Colonic mucosa (tissue), 4 donors: ENCODE results near the gene ATIC. TPM values are rescaled to one million over a fixed set of nuclear protein-coding genes. Genes with fewer than 3 reads are reported as not detected.
A peak's percentile ranks its signal among the peaks of the same experiment; 100 is the strongest.
"Not testable (repeated sequence)": the region's sequence is repeated elsewhere in the genome, so short reads cannot be mapped to it uniquely, and the experiment has no call there.

Experiments
- DNase-seq: peaks from one replicate; pipeline ENCODE4 v3.0.0-alpha.2; 2020
- H3K27ac ChIP-seq: fragments of 200-600 bp; one replicate; pipeline ENCODE4 v1.8.0; 2021
- H3K27me3 ChIP-seq: fragments of 200-600 bp; one replicate; pipeline ENCODE4 v1.8.0; 2021
- H3K36me3 ChIP-seq: fragments of 200-600 bp; one replicate; pipeline ENCODE4 v1.8.0; 2021
- H3K4me1 ChIP-seq: fragments of 200-600 bp; one replicate; pipeline ENCODE4 v1.8.0; 2021; ENCODE audit warnings: mild to moderate bottlenecking
- H3K4me3 ChIP-seq: fragments of 200-600 bp; one replicate; pipeline ENCODE4 v1.8.0; 2021
- H3K9ac ChIP-seq, 2 donors: one replicate each; pipeline ENCODE4 v1.7.0; 2013; ENCODE audit warnings: control low read depth in 2 of 2, low read depth in 2 of 2, low read length in 2 of 2
- H3K9me3 ChIP-seq: fragments of 200-600 bp; one replicate; pipeline ENCODE4 v1.8.0; 2021
- CTCF ChIP-seq: fragments of 200-600 bp; IDR thresholded peaks from one replicate; pipeline ENCODE4 v1.8.0; 2022; ENCODE audit warnings: antibody characterized with exemption, mild to moderate bottlenecking
- intact Hi-C: fragments of 100-400 bp; cut with DNase I; formaldehyde crosslinking; loops from one replicate; pipeline ENCODE4 v1.14.1; 2022
- total RNA-seq, 2 donors: library from RNA; stranded (reverse); fragmentation: NEBNext Ultra II Directional in 1 of 2; extraction: Animal tissue kit (Norgen Biotek cat#: 25700) in 1 of 2; gene quantifications; one replicate each; pipeline ENCODE4 v1.2.1, GENCODE V29; 2021
- donor health status: healthy.
- donor health status: DM: no; HTN: no; CAD: no.
- donor health status: DM: no; HTN: no; CAD: no.

ATIC gene
- total RNA-seq, 2 donors from 2014 or later, result 68.8 to 148 TPM

- Histone ChIP-seq H3K4me3 (no peak overlapping the region), H3K27me3 (no peaks in the 10 kb centered on the region), H3K27ac (no peak overlapping the region), H3K36me3 (no peaks in the 10 kb centered on the region), H3K9me3 (no peaks in the 10 kb centered on the region), H3K4me1 (no peaks in the 10 kb centered on the region), H3K9ac (no peak overlapping the region)
- TF ChIP-seq CTCF, result no peak
- DNase-seq, result no peak
- intact Hi-C loops, result no loop called here
Observed at GRCh38 chr2:215293879-215294278, 18.0 kb upstream of the ATIC start.

GRCh38 chr2:215299337-215299859 is 12.5 kb upstream of the ATIC start:
- Histone ChIP-seq H3K27me3 (no peaks in the 10 kb centered on the region), H3K4me1 (no peaks in the 10 kb centered on the region), H3K9me3 (no peaks in the 10 kb centered on the region), H3K9ac (no peak overlapping the region), H3K27ac (no peak overlapping the region), H3K4me3 (no peak overlapping the region), H3K36me3 (no peaks in the 10 kb centered on the region)
- no peak for TF ChIP-seq CTCF
- no peak for DNase-seq
- intact Hi-C loops, result no loop called here

GRCh38 chr2:215301994-215302393 is 9.9 kb upstream of the ATIC start:
- Histone ChIP-seq H3K4me1 (no peaks in the 10 kb centered on the region), H3K27ac (no peak overlapping the region), H3K27me3 (no peaks in the 10 kb centered on the region), H3K9me3 (no peaks in the 10 kb centered on the region), H3K4me3 (no peak overlapping the region), H3K9ac (no peak overlapping the region), H3K36me3 (no peaks in the 10 kb centered on the region)
- intact Hi-C loops, result no loop called here
- no peak for TF ChIP-seq CTCF
- DNase-seq, result no peak

GRCh38 chr2:215311259-215311624 is 617 bp upstream of the ATIC start:
- H3K27ac ChIP-seq, DNase-seq, H3K36me3 ChIP-seq, H3K27me3 ChIP-seq, H3K9me3 ChIP-seq, intact Hi-C loops, H3K4me1 ChIP-seq: not testable (repeated sequence)
- peak overlapping the region; percentile 94 for H3K4me3 ChIP-seq
- peak overlapping the region in 1 of 2 donors; percentile 26 for H3K9ac ChIP-seq

- Histone ChIP-seq H3K27ac (no peak overlapping the region), H3K9me3 (no peaks in the 10 kb centered on the region), H3K27me3 (no peaks in the 10 kb centered on the region), H3K36me3 (no peaks in the 10 kb centered on the region), H3K4me3 (no peak overlapping the region), H3K9ac (no peak overlapping the region), H3K4me1 (no peaks in the 10 kb centered on the region)
- intact Hi-C loops, result no loop called here
- DNase-seq, result no peak
- no peak for TF ChIP-seq CTCF
Observed at GRCh38 chr2:215313255-215313613, 1.4 kb downstream of the ATIC start.

GRCh38 chr2:215314896-215315295 is 3.0 kb downstream of the ATIC start:
- no peak for DNase-seq
- H3K27ac ChIP-seq, result no peak overlapping the region
- no peak for TF ChIP-seq CTCF
- no peaks in the 10 kb centered on the region for H3K27me3 ChIP-seq
- no peak overlapping the region for H3K9ac ChIP-seq
- no peaks in the 10 kb centered on the region for H3K4me1 ChIP-seq
- no peak overlapping the region for H3K4me3 ChIP-seq
- intact Hi-C loops, result no loop called here
- no peaks in the 10 kb centered on the region for H3K36me3 ChIP-seq
- H3K9me3 ChIP-seq, result no peaks in the 10 kb centered on the region
